Stomach (tissue), 9 donors: ENCODE data around the gene RNF207. TPM values are rescaled to one million over a fixed set of nuclear protein-coding genes. Genes with fewer than 3 reads are reported as not detected.
A peak's percentile ranks its signal among the peaks of the same experiment; 100 is the strongest.

ENCODE experiments used
- DNase-seq, 2 donors: peaks; one replicate each; pipeline versions ENCODE4 v3.0.0 to v3.0.0-alpha.2; 2013 to 2019
- H3K27ac ChIP-seq, 5 donors: fragments of 200-600 bp in 4 of 5; sonication (generic) in 4 of 5; one replicate each; pipeline ENCODE4 v1.5.1; 2013 to 2019; ENCODE audit warnings: mild to moderate bottlenecking in 1 of 5, moderate library complexity in 1 of 5
- H3K27me3 ChIP-seq, 3 donors: fragments of 200-600 bp; sonication (generic); one replicate each; pipeline ENCODE4 v1.5.1; 2017 to 2019; ENCODE audit warnings: mixed run types in 1 of 3
- H3K36me3 ChIP-seq, 4 donors: fragments of 200-600 bp; sonication (generic); 1 replicate in 3 of 4; 2 replicates in 1 of 4; pipeline ENCODE4 v1.5.1; 2016 to 2019
- H3K4me1 ChIP-seq, 4 donors: fragments of 200-600 bp; sonication (generic); one replicate each; pipeline ENCODE4 v1.5.1; 2016 to 2019
- H3K4me3 ChIP-seq, 4 donors: fragments of 200-600 bp; sonication (generic) in 3 of 4; one replicate each; pipeline ENCODE4 v1.5.1; 2016 to 2019; ENCODE audit warnings: mild to moderate bottlenecking in 1 of 4
- H3K9me3 ChIP-seq, 4 donors: fragments of 200-600 bp; sonication (generic); one replicate each; pipeline ENCODE4 v1.5.1; 2016 to 2019
- CTCF ChIP-seq, 7 experiments: fragments of 450-650 bp in 4 of 7; fragments of 200-600 bp in 3 of 7; sonication (generic) in 3 of 7; IDR thresholded peaks; one replicate each; pipeline ENCODE4 v1.5.1; 2016 to 2019; ENCODE audit warnings: antibody characterized with exemption in 7 of 7, control low read depth in 2 of 7, mild to moderate bottlenecking in 1 of 7
- EP300 ChIP-seq: sonication (generic); formaldehyde crosslinking; IDR thresholded peaks from one replicate; pipeline ENCODE4 v1.6.1; 2017; ENCODE audit warnings: antibody characterized with exemption
- POLR2A ChIP-seq, 4 donors: fragments of 450-650 bp; IDR thresholded peaks; one replicate each; pipeline ENCODE4 v1.6.1; 2016; ENCODE audit warnings: antibody characterized with exemption in 4 of 4, control low read depth in 2 of 4, mild to moderate bottlenecking in 1 of 4, moderate library complexity in 1 of 4
- POLR2AphosphoS5 ChIP-seq, 3 donors: sonication (generic); formaldehyde crosslinking; IDR thresholded peaks; one replicate each; pipeline ENCODE4 v1.6.1; 2016; ENCODE audit warnings: antibody characterized with exemption in 3 of 3
- WGBS, 5 donors: extraction: QIAGEN DNeasy Blood & Tissue Kit in 3 of 5; methylation state at CpG; one replicate each; pipeline versions ENCODE4 v1.1.5 to v1.1.7; 2013 to 2018; 5-methylcytosine and 5-hydroxymethylcytosine counted together
- intact Hi-C: fragments of 100-400 bp; cut with DNase I; formaldehyde crosslinking; loops from one replicate; pipeline ENCODE4 v1.15.1; 2023; ENCODE audit warnings: low total_unique reads
- polyA plus RNA-seq, 3 donors: library from polyadenylated mRNA; stranded (reverse); fragments of 200-250 nt; gene quantifications; one replicate each; pipeline ENCODE4 v1.2.3, GENCODE V29; 2013
- total RNA-seq, 5 donors: library from RNA; depleted of rRNA; stranded (reverse); fragments of >200 nt; gene quantifications; one replicate each; pipeline versions ENCODE4 v1.1.0 to v1.2.3, GENCODE V29; 2014 to 2016
- donor health status: healthy with polysubstance abuse.
- donor health status: Bipolar disorder and iron deficiency.
- donor health status: healthy.

The RNF207 gene
- total and polyA plus RNA-seq, 8 donors, result 1.5 to 112 (median 21.8) TPM

DNA sequence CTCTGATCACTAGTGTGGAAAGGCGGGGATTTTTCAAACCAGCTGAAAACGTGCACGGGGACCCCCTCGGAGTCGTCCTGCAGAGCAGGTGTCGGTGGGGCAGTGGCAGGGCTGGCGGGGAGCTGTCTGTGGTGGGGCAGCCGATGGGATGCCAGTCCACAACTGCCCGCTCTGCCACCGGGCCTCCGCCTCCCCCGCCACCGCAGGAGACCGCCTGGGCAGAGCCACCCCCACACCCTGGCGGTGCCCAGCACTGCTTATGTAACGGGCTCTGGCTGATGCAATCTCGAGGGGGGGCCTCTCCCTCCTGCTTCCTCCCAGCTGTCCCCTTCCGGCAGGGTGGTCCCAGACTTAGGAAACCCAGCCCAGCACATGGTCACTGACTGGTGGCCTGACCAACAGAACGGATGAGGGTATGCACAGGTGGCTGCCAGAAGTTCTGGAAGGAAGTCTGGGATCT lies 35.1 kb upstream of the RNF207 start:
- 56 to 71% (median 60%) methylated on average over 5 to 19 of the region's 19 CpGs for WGBS, 5 donors
- intact Hi-C loops, result no loop called here
- no peak for DNase-seq
- Histone ChIP-seq H3K4me1 (no peaks in the 10 kb centered on the region), H3K4me3 (no peak overlapping the region), H3K27ac (no peak overlapping the region), H3K36me3 (no peaks in the 10 kb centered on the region), H3K9me3 (no peaks in the 10 kb centered on the region), H3K27me3 (peaks cover 0 to 84% (median 26%) of the 10 kb centered on the region in 3 donors)
- no peak for TF ChIP-seq EP300
- no peak for TF ChIP-seq POLR2A (IDR thresholded peaks at IDR 0.05)
- TF ChIP-seq POLR2AphosphoS5 (IDR thresholded peaks at IDR 0.05), result no peak
- no peak for TF ChIP-seq CTCF (IDR thresholded peaks at IDR 0.05)

DNA sequence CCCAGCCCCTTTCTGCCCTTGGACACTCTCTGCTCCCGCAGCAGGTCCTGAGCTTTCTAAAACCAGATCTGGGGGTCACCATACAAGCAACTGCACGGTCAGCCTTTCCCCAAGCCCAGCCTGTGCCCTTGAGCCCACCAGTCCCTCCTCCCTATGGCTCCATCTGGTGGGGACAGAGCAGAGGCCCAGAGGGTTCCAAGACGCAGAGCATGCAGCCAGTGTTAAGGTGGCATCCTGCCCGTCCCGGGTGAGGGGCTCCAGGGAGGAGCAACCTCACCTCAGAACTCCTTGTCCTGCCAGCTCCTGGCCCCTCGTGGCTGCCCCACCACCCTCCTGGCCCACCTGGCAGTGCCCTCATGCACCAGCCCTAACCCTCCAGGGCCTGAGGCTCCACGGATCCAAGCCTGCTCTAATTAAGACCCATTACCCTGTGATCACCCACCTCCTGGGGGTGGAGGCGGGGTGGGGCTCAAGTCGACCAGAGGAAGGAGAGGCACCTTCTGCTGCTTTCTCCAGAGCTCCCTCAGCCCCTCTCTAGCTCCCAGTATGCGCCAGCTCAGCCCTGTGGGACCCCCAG lies 34.3 kb upstream of the RNF207 start:
- TF ChIP-seq POLR2A (IDR thresholded peaks at IDR 0.05), result no peak
- TF ChIP-seq EP300, result no peak
- TF ChIP-seq POLR2AphosphoS5 (IDR thresholded peaks at IDR 0.05), result no peak
- TF ChIP-seq CTCF (IDR thresholded peaks at IDR 0.05), result no peak
- intact Hi-C loops, result no loop called here
- Histone ChIP-seq H3K27ac (no peak overlapping the region), H3K4me1 (no peaks in the 10 kb centered on the region), H3K27me3 (peaks cover 0 to 85% (median 29%) of the 10 kb centered on the region in 3 donors), H3K9me3 (no peaks in the 10 kb centered on the region), H3K4me3 (no peak overlapping the region), H3K36me3 (no peaks in the 10 kb centered on the region)
- DNase-seq, result peak in 1 of 2 donors; percentile 30
- 28 to 58% (median 35%) methylated on average over 6 to 10 of the region's 10 CpGs for WGBS, 5 donors

- no peak for TF ChIP-seq POLR2AphosphoS5 (IDR thresholded peaks at IDR 0.05)
- no peak for TF ChIP-seq CTCF (IDR thresholded peaks at IDR 0.05)
- TF ChIP-seq POLR2A (IDR thresholded peaks at IDR 0.05), result no peak
- TF ChIP-seq EP300, result no peak
- Histone ChIP-seq H3K36me3 (no peaks in the 10 kb centered on the region), H3K27me3 (peaks cover 0 to 86% (median 38%) of the 10 kb centered on the region in 3 donors), H3K4me3 (no peak overlapping the region), H3K9me3 (no peaks in the 10 kb centered on the region), H3K4me1 (no peaks in the 10 kb centered on the region), H3K27ac (no peak overlapping the region)
- intact Hi-C loops, result no loop called here
- WGBS, 5 donors, result 55 to 78% (median 72%) methylated on average over 10 of the region's 10 CpGs
- peak in 1 of 2 donors; percentile 23 for DNase-seq
These were observed 33.4 kb upstream of the RNF207 start for GRCh38 chr1:6172549-6172948.

GRCh38 chr1:6174621-6175410 lies 31.1 kb upstream of the RNF207 start:
- no peak for DNase-seq
- Histone ChIP-seq H3K4me1 (peaks cover 9 to 13% (median 13%) of the 10 kb centered on the region in 4 donors), H3K27me3 (peaks cover 7 to 90% (median 53%) of the 10 kb centered on the region in 3 donors), H3K36me3 (no peaks in the 10 kb centered on the region), H3K27ac (no peak overlapping the region), H3K4me3 (no peak overlapping the region), H3K9me3 (no peaks in the 10 kb centered on the region)
- WGBS, 5 donors, result 85 to 97% (median 91%) methylated on average over 5 of the region's 5 CpGs
- intact Hi-C loops, result no loop called here
- TF ChIP-seq CTCF (IDR thresholded peaks at IDR 0.05), result no peak
- no peak for TF ChIP-seq POLR2A (IDR thresholded peaks at IDR 0.05)
- TF ChIP-seq POLR2AphosphoS5 (IDR thresholded peaks at IDR 0.05), result no peak
- TF ChIP-seq EP300, result no peak
